Measurements from ENCODE around the gene PSMC3. TPM values are rescaled to one million over a fixed set of nuclear protein-coding genes. Genes with fewer than 3 reads are reported as not detected.

Gene PSMC3
- total RNA-seq, 1 experiment from 2014 or later: 221 TPM

- no peak for DNase-seq (ENCODE audit: low spot score)
Observed at GRCh38 chr11:47394322-47395222, 31.7 kb downstream of the PSMC3 start.

DNA sequence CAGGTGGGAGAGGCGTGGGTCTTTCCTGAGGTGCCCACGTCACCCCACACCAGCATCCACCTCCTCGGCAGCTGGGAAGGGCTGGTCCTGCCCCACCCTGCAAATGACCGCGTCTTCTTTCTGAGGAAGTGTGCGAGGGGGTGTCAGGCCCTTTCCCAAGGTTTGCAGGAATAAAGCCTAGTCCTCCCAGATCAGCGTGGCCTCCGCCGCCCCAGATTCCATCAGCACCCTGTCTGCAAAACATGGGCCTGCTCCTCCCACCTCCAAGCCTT lies 32.3 kb downstream of the PSMC3 start:
- DNase-seq (ENCODE audit: low spot score): no peak

GRCh38 chr11:47393163-47394049 lies 32.8 kb downstream of the PSMC3 start:
- DNase-seq (ENCODE audit: low spot score): no peak

DNA sequence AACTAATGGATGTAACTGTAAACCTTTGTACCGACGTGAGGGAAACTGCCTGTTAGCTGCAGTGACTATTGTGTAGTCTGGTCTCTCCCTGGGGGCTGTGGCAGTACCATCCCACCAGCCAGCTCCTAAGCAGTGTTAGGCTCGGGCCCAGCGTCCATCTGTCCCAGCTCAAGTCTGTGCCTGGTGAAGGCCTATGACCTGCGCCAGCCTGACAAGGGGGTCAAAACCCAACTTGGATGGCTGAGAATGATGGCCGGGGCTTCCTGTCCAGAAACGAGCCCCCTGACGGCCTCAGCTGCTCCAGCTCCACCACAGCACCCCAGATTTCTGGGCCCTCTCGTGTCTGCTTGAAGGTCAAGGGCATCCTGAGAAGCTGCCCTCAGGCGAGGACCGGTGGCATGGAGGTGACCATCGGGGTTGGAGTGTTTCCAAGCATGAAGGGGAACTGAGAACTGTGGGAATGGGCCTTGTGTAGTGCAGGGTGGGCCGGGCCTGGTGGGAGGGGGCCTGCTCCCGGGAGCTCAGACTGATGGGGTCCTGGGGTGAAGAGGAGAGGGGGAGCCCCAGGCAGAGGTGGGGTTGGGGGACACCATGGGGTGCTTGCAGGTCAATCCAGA lies 33.6 kb downstream of the PSMC3 start:
- DNase-seq (ENCODE audit: low spot score): no peak

- DNase-seq (ENCODE audit: low spot score): no peak
Observed at GRCh38 chr11:47391711-47392432, 34.4 kb downstream of the PSMC3 start.

GRCh38 chr11:47391077-47391583 lies 35.1 kb downstream of the PSMC3 start:
- DNase-seq (ENCODE audit: low spot score): no peak

GRCh38 chr11:47390422-47390760 lies 35.8 kb downstream of the PSMC3 start:
- DNase-seq (ENCODE audit: low spot score): no peak

DNA sequence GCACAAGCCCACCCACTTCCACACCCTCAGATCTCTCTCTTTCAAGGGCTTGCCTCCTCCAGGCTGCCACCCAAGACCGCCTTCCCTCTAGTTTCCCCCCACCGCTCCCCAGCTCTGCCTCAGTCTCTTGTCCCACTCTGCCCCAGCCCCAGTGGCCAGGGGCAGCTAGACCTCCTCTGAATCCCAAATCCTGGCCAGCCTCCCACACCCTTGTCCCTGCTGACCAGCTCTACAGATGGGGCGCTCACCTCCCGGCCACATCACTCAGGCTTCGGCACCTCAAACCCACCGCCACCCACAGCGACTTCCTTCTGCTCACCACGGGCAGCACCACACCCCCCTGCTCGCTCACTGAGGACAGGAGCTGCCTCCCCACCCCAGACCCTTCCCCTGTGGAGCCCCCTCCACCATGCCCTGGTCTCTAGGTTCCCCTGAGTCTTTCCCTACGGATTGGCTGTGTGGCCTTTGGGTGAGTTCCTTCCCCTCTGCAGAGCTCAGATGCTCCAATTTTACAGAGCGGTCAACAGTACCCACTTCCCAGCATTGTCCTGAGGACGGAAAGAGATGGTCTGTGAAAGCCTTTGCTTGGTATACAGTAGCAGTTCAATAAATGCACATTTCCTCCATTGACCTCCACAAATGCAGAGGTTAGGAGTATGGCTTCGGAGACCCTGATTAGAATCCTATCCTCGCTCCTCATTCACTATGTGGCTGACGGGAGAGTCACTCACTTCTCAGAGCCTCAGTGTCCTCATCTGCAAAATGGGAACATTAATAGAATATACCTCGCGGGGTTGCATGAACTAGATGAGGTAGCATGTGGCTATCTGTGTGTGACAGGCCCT lies 36.4 kb downstream of the PSMC3 start:
- DNase-seq (ENCODE audit: low spot score): no peak

DNA sequence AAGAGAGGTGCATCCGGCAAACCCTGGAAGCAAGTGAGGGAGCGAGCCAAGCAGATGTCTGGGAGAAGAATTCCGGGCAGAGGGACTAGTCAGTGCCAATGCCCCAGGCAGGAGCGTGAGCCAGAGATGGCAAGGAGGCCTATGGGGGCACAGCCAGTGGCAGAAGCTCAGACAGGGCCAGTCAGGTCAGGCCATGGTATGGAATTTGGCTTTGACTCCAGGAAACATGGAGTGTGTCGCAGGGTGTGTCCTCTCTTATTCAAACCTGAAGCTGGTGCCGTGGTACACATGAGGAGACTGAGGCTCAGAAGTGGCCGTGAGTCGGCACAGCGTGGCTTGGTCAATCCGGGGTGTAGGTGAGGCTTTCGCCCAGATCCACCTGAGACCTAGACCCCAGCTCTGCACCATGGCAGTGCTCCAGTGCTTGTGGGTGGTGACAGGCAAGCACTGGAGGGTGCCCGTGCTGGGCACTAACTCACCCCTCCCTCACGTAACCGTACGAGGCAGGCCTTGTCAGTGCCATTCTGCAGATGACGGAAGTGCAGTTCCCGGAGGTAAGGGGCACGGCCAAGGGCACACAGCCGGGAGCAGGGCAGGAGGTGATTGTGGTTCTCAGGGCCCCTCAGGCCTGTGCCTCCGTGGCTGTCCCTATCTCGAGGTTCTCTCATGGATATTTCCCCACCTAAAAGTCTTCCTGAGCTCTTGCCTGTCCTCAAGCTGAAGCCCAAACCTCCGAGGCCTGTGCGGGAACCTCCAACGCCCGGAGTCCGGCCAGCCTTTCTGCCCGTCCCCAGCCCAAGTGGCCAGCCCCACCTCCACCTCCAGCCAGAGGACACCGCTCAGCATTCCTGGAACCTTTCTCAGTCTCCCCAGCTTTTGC lies 37.3 kb downstream of the PSMC3 start:
- no peak for DNase-seq (ENCODE audit: low spot score)

GRCh38 chr11:47387944-47388696 lies 38.1 kb downstream of the PSMC3 start:
- no peak for DNase-seq (ENCODE audit: low spot score)

GRCh38 chr11:47384498-47384897 lies 41.7 kb downstream of the PSMC3 start:
- DNase-seq (ENCODE audit: low spot score): no peak

- no peak for DNase-seq (ENCODE audit: low spot score)
Observed at GRCh38 chr11:47383071-47383470, 43.2 kb downstream of the PSMC3 start.

DNA sequence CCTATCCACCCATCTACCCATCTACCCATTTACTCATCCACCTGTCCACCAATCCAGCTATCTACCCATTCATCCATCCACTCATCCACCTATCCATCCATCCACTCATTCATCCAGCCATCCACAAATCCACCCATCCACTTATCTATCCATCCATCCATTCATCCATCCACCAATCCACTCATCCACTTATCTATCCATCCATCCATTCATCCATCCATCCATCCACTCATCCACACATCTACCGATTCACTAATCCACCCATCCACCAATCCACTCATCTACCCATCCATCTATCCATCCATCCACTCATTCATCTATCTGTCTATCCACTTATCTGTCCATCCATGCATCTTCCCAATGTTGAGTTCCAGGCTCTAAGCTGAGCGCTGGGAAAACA lies 46.2 kb downstream of the PSMC3 start:
- DNase-seq (ENCODE audit: low spot score): no peak

DNA sequence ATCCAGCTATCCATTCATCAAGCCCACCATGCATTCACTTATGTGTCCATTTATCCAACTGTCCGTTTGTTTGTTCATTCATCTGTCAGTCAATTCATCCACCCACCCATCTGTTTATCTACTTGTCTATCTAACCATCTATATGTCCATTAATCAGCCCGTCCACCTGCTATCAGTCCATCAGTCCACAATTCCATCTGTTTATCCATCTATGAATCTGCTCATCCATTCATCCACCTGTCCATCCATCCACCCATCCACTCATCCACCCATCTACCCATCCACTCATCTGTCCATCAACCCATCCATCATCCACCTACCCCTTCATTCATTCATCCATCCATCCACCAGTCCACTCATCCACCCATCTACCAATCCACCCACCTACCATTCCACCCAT lies 46.9 kb downstream of the PSMC3 start:
- DNase-seq (ENCODE audit: low spot score): no peak

GRCh38 chr11:47378836-47379170 lies 47.4 kb downstream of the PSMC3 start:
- DNase-seq (ENCODE audit: low spot score): no peak

GRCh38 chr11:47378010-47378835 lies 48.0 kb downstream of the PSMC3 start, which contains the start of gene SPI1:
TSS of gene SPI1 (minus strand) at chr11:47378547. CDS start at chr11:47378353, 194 bp downstream.
- no peak for DNase-seq (ENCODE audit: low spot score)

- DNase-seq (ENCODE audit: low spot score): no peak
Observed at GRCh38 chr11:47377571-47378009, 48.6 kb downstream of the PSMC3 start.
